GM12864 (cell line): ENCODE measurements around the gene TACR2.

Source experiments
- DNase-seq: peaks from one replicate; pipeline ENCODE4 v3.0.0-alpha.2; 2011; ENCODE audit warnings: low read depth
- H3K4me3 ChIP-seq: 2 replicates; pipeline ENCODE4 v1.5.1; 2011; ENCODE audit warnings: mild to moderate bottlenecking, low read depth, low read length, control low read depth
- TF ChIP-seq, protein P1 (sequence below): IDR thresholded peaks from 2 replicates; pipeline ENCODE4 v1.5.1; 2011; ENCODE audit warnings: low read depth, mild to moderate bottlenecking, moderate library complexity, low read length, control low read depth, inconsistent platforms; ENCODE audit errors: missing control alignments

TACR2 gene

GRCh38 chr10:69416695-69417094 lies at the start of gene TACR2:
TACR2 (minus strand) TSS chr10:69416918; CDS start chr10:69416323, 595 bp downstream.
- TF ChIP-seq, protein P1, sequence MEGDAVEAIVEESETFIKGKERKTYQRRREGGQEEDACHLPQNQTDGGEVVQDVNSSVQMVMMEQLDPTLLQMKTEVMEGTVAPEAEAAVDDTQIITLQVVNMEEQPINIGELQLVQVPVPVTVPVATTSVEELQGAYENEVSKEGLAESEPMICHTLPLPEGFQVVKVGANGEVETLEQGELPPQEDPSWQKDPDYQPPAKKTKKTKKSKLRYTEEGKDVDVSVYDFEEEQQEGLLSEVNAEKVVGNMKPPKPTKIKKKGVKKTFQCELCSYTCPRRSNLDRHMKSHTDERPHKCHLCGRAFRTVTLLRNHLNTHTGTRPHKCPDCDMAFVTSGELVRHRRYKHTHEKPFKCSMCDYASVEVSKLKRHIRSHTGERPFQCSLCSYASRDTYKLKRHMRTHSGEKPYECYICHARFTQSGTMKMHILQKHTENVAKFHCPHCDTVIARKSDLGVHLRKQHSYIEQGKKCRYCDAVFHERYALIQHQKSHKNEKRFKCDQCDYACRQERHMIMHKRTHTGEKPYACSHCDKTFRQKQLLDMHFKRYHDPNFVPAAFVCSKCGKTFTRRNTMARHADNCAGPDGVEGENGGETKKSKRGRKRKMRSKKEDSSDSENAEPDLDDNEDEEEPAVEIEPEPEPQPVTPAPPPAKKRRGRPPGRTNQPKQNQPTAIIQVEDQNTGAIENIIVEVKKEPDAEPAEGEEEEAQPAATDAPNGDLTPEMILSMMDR = no peak
- DNase-seq = no peak

GRCh38 chr10:69466158-69466490 lies 49.4 kb upstream of the TACR2 start:
- DNase-seq = no peak
- TF ChIP-seq, protein P1 = no peak
- H3K4me3 ChIP-seq = no peak overlapping the region

More at GRCh38 chr10:69416695-69417094, at the start of gene TACR2:
- no peak within 1 kb of the TSS for H3K4me3 ChIP-seq

DNA sequence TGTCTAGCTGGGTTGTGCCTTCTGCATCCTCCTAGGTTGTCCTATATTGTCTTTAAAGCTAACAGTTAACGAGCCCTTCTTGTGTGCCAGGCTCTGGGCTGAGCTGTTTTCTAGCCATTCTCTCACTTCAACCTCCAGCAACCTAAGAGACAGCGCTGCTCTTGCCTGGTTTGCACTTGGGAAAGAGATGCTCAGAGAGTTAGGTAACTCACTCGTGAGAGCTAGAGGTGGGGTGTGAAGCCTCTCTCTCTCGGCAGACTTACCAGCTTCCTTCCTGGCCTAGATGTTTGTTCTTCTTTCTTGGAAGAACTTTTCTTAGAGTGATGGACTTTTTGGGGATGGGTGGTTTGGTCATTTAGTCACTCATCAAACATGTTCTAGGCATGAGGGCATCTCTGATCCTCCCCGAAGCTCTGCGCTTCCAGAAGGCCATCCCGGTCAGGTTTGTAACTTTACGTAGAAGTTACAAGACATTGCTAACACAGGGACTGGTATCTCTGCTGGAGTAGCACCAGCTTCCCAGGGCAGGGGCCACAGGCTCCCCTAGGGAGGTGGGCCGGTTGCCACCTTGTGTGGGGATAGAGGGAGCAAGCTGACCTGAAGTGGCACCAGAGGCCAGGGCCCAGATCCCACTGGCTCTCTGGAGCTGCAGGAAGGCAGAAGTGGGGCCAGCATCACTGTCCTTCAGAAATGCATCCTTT lies 48.9 kb upstream of the TACR2 start:
- TF ChIP-seq, protein P1 = no peak
- H3K4me3 ChIP-seq = no peak overlapping the region
- DNase-seq = no peak

DNA sequence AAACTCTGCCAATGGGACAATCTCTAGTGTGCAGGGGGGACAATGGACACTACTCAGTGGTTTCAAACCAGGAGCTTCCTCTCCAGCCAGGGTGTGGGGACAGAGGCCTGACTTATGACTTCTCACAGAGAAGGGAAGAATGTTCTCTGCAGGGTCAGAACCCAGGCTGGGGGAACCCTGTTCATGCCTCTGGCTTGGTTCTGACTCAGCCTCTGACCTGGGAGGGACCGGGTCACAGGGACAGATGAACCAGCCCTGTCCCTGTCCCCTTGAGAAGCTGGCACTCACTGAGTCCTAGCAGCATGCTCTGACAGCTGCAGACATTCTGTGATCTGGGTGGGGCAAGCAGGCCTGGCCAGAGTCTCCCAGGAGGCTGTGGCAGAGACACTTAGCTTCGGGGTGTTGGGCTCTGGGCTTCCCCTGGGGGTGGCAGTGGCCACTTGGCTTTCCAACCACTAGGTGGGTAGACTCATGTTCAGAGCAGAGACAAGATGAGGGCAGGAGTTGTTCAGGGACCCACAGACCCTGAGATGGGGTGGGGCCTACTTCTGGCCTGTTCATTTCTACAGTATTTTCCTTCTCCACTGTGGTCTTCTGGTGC lies 48.2 kb upstream of the TACR2 start:
- TF ChIP-seq, protein P1 = no peak
- H3K4me3 ChIP-seq = no peak overlapping the region
- DNase-seq = no peak

- DNase-seq = no peak
- TF ChIP-seq, protein P1 = no peak
- H3K4me3 ChIP-seq = no peak overlapping the region
Observed at GRCh38 chr10:69464401-69464800, 47.7 kb upstream of the TACR2 start.

- DNase-seq = no peak
- no peak overlapping the region for H3K4me3 ChIP-seq
- TF ChIP-seq, protein P1 = no peak
Observed at GRCh38 chr10:69463886-69464285, 47.2 kb upstream of the TACR2 start.
